ENCODE results near the gene RAI1. TPM values are rescaled to one million over a fixed set of nuclear protein-coding genes. Genes with fewer than 3 reads are reported as not detected.

RAI1 gene
- total RNA-seq, 1 donor from 2014 or later, result 29.2 TPM

DNA sequence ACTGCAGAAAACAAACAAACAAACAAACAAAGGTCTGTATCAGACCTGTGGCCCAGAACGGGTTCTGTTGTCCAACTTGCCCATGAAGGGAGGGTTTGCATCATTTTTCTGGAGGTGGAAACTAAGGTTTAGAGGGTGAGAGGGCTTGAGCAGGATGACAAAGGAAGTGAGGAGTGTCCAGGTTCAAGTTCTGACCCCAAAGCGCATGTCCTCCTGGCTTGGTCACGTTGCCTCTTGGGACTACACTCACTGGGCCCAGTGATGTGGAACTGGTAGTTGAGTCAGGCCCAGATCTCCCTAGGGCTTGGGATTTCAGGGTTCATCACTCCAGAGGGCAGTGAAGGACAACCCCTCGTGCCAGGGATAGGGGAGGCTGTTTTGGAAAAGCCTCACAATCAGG lies 153.7 kb downstream of the RAI1 start:
- Histone ChIP-seq H3K36me3 (no peaks in the 10 kb centered on the region), H3K4me3 (peak overlapping the region in 1 of 2 donors; percentile 77), H3K27me3 (no peaks in the 10 kb centered on the region), H3K27ac (peak overlapping the region; percentile 97), H3K9me3 (no peaks in the 10 kb centered on the region), H3K4me1 (peaks cover 83% of the 10 kb centered on the region)
- TF ChIP-seq POLR2AphosphoS5 (IDR thresholded peaks at IDR 0.05; ENCODE audit: insufficient read depth in 1 of 2, low read depth in 1 of 2), result no peak
- TF ChIP-seq, protein P1, sequence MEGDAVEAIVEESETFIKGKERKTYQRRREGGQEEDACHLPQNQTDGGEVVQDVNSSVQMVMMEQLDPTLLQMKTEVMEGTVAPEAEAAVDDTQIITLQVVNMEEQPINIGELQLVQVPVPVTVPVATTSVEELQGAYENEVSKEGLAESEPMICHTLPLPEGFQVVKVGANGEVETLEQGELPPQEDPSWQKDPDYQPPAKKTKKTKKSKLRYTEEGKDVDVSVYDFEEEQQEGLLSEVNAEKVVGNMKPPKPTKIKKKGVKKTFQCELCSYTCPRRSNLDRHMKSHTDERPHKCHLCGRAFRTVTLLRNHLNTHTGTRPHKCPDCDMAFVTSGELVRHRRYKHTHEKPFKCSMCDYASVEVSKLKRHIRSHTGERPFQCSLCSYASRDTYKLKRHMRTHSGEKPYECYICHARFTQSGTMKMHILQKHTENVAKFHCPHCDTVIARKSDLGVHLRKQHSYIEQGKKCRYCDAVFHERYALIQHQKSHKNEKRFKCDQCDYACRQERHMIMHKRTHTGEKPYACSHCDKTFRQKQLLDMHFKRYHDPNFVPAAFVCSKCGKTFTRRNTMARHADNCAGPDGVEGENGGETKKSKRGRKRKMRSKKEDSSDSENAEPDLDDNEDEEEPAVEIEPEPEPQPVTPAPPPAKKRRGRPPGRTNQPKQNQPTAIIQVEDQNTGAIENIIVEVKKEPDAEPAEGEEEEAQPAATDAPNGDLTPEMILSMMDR (IDR thresholded peaks at IDR 0.05), result no peak
- TF ChIP-seq POLR2A (IDR thresholded peaks at IDR 0.05), result no peak
- DNase-seq (ENCODE audit: extremely low spot score in 2 of 2), result no peak
- intact Hi-C loops (cut with DNase I), result no loop called here

DNA sequence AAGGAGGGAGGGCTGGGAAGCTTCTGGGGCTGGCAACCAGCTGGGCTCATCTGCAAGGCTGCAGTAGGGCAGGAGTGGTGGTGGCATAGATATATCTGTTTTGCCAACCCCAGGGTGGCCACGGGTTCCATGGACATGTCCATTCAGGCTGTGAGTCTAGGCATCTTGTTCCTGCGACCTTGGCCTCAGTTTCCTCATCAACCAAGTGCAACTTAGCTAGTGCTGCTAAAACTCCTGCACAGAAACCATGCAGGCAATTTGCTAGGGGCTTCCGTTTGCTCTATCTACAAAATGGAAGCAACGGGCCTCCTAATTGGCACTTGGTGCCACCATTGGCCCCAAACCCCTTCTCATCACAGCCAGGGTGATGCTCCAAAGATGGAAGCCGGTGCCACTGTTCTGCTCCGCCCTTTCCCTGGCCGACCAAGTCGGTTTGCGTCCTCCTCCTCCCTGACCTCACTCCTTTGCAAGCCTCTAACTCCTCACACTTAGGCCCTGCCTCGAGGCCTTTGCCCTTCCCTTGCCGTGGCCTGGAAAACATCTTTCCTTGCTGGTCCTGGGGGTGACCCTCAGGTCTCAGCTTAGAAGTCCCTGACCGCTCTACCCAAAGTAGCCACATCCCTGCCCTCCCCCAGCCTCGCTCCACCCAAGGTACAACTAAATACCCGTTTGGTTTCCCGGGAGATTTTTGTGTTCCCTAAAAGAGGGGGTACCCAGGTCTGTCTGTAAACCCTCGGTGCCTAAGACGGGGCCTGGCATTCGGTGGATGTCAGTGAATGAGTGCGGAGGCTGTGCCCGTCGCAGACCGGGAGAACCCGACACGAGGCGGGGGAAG lies 154.4 kb downstream of the RAI1 start:
- TF ChIP-seq, protein P1 (IDR thresholded peaks at IDR 0.05), result no peak
- TF ChIP-seq POLR2AphosphoS5 (IDR thresholded peaks at IDR 0.05; ENCODE audit: insufficient read depth in 1 of 2, low read depth in 1 of 2) (no peak), POLR2A (IDR thresholded peaks at IDR 0.05) (no peak)
- H3K4me3 ChIP-seq, result peak overlapping the region; percentile 77 to 80
- H3K36me3 ChIP-seq, result no peaks in the 10 kb centered on the region
- intact Hi-C loops (cut with DNase I), result no loop called here
- peak in 1 of 2 donors; percentile 96 for DNase-seq (ENCODE audit: extremely low spot score in 2 of 2)
- no peaks in the 10 kb centered on the region for H3K27me3 ChIP-seq
- no peaks in the 10 kb centered on the region for H3K9me3 ChIP-seq
- peaks cover 82% of the 10 kb centered on the region for H3K4me1 ChIP-seq
- peak overlapping the region; percentile 97 for H3K27ac ChIP-seq

DNA sequence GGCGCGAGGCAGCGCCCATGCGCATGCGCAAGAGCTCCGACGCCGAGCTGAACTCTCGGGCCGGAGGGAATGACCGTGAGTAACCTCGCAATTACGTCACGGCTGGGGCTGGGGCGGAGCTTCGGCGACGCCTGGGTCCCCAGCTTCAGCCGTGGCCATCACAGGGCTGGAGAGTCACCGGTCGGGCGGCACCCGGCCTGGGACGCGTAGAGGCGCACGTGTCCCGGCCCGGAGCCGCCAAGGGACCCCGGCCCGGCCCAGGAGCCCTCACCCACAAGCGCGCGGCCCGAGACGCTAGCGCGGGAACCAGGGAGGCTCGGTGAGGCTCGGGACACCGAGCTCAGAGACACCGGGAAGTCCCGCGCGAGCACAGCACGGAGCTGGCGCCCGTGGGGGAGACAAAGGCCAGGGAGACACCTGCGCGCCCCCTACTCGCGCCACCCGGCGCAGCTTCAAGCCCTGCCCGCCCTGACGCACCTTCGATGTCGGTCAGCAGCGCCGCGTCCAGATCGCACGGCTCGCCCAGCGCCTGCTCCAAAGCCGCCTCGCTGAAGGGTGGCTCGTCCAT lies 155.1 kb downstream of the RAI1 start:
- TF ChIP-seq POLR2A (IDR thresholded peaks at IDR 0.05) (peak; percentile 94 to 98), POLR2AphosphoS5 (IDR thresholded peaks at IDR 0.05; ENCODE audit: insufficient read depth in 1 of 2, low read depth in 1 of 2) (peak; percentile 99)
- TF ChIP-seq, protein P1 (IDR thresholded peaks at IDR 0.05), result no peak
- Histone ChIP-seq H3K27me3 (no peaks in the 10 kb centered on the region), H3K27ac (peak overlapping the region; percentile 97), H3K36me3 (no peaks in the 10 kb centered on the region), H3K9me3 (no peaks in the 10 kb centered on the region), H3K4me1 (peaks cover 82% of the 10 kb centered on the region), H3K4me3 (peak overlapping the region; percentile 77 to 80)
- intact Hi-C loops (cut with DNase I), result no loop called here
- DNase-seq (ENCODE audit: extremely low spot score in 2 of 2), result no peak

DNA sequence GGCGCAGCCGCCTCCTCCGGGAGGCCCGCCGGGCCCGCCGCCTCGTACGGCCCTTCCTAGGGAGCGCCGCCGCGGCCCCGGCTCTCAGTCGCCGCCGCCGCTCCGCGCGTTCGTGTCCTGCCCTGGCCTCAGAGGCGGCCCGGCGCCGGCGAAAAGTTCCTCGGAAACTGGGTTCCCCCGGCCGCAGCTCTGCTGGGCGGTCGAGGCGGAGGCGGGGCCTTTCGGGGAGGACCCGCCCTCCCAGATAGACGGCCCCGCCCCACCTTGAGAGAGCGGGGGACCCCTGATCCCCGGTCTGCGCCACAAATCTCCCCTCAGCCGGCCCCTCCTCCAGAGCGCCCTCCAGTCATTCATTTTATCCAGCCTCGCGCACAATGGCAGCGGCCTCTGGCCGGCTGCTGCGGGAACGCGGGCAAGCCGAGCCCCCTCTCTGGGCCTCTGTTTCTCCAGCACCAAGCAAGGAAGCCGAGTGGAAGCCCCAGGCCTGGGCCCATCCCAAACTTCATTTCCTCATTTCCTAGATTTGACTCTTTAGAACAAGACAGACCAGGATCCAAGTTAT lies 155.6 kb downstream of the RAI1 start, which contains the start of gene SREBF1:
Gene SREBF1 (minus strand): TSS at position 169 of the 562 bp plus-strand sequence. CDS start 169 bp downstream, outside the sequence.
- Histone ChIP-seq H3K36me3 (no peaks in the 10 kb centered on the region), H3K27me3 (no peaks in the 10 kb centered on the region), H3K9me3 (no peaks in the 10 kb centered on the region), H3K4me1 (peaks cover 81% of the 10 kb centered on the region), H3K4me3 (peak within 1 kb of the TSS; percentile 77 to 80), H3K27ac (peak within 1 kb of the TSS; percentile 97)
- intact Hi-C loops (cut with DNase I), result no loop called here
- DNase-seq (ENCODE audit: extremely low spot score in 2 of 2), result no peak
- peak in 1 of 2 donors; percentile 52 for TF ChIP-seq POLR2A (IDR thresholded peaks at IDR 0.05)
- TF ChIP-seq, protein P1 (IDR thresholded peaks at IDR 0.05), result no peak
